SK-N-SH treated with all-trans-retinoic acid at 6 μM for 48 hours (cell line): ENCODE results near the gene FLAD1.
A peak's percentile ranks its signal among the peaks of the same experiment; 100 is the strongest.

Experiments
- ATAC-seq: fragments of 200-7000 bp; cut with Tn5 transposase; 3 replicates; pipeline ENCODE4 v1.9.1; 2020; ENCODE audit warnings: mild to moderate bottlenecking, moderate library complexity
- ARNTL ChIP-seq: fragments of 450-650 bp; formaldehyde crosslinking; IDR thresholded peaks from 2 replicates; pipeline ENCODE4 v1.5.0; 2020; ENCODE audit warnings: low read depth, mild to moderate bottlenecking, moderate library complexity, borderline replicate concordance
- BACH2 ChIP-seq: fragments of 250-450 bp; sonication (Bioruptor Pico); IDR thresholded peaks from 2 replicates; pipeline ENCODE4 v1.9.0; 2021; ENCODE audit warnings: mild to moderate bottlenecking, borderline replicate concordance
- CREB5 ChIP-seq: fragments of 250-450 bp; sonication (Bioruptor Pico); IDR thresholded peaks from 2 replicates; pipeline ENCODE4 v1.5.1; 2020; ENCODE audit warnings: low read depth, mild to moderate bottlenecking, moderate library complexity
- CSDC2 ChIP-seq: fragments of 250-450 bp; sonication (Bioruptor Pico); IDR thresholded peaks from 2 replicates; pipeline ENCODE4 v1.5.0; 2020; ENCODE audit warnings: mild to moderate bottlenecking, moderate library complexity
- CSRNP3 ChIP-seq: fragments of 250-450 bp; sonication (Bioruptor Pico); IDR thresholded peaks from 2 replicates; pipeline ENCODE4 v1.5.1; 2021; ENCODE audit warnings: mild to moderate bottlenecking, moderate library complexity
- ESRRG ChIP-seq: fragments of 250-450 bp; sonication (Bioruptor Pico); IDR thresholded peaks from 2 replicates; pipeline ENCODE4 v1.6.1; 2021; ENCODE audit warnings: mild to moderate bottlenecking
- GLIS3 ChIP-seq: fragments of 250-450 bp; sonication (Bioruptor Pico); IDR thresholded peaks from 2 replicates; pipeline ENCODE4 v1.5.0; 2020; ENCODE audit warnings: mild to moderate bottlenecking, moderate library complexity
- ISL1 ChIP-seq: fragments of 250-450 bp; sonication (Bioruptor Pico); IDR thresholded peaks from 2 replicates; pipeline ENCODE4 v2.1.2; 2022; ENCODE audit warnings: mild to moderate bottlenecking, moderate library complexity
- OSR1 ChIP-seq: fragments of 250-450 bp; sonication (Bioruptor Pico); IDR thresholded peaks from 2 replicates; pipeline ENCODE4 v1.8.0; 2022; ENCODE audit warnings: moderate library complexity, mild to moderate bottlenecking, inconsistent platforms
- PPARA ChIP-seq: fragments of 250-450 bp; sonication (Bioruptor Pico); IDR thresholded peaks from 2 replicates; pipeline ENCODE4 v1.5.0; 2020; ENCODE audit warnings: mild to moderate bottlenecking, borderline replicate concordance
- RARB ChIP-seq: fragments of 250-450 bp; sonication (Bioruptor Pico); IDR thresholded peaks from 2 replicates; pipeline ENCODE4 v1.8.0; 2021; ENCODE audit warnings: mild to moderate bottlenecking, moderate library complexity
- SNAI2 ChIP-seq: fragments of 250-450 bp; sonication (Bioruptor Pico); IDR thresholded peaks from 2 replicates; pipeline ENCODE4 v1.5.0; 2020; ENCODE audit warnings: mild to moderate bottlenecking, moderate library complexity
- TCF4 ChIP-seq: fragments of 250-450 bp; sonication (Bioruptor Pico); IDR thresholded peaks from 2 replicates; pipeline ENCODE4 v1.8.0; 2021; ENCODE audit warnings: mild to moderate bottlenecking, moderate library complexity, borderline replicate concordance
- TOX ChIP-seq: fragments of 250-450 bp; sonication (Bioruptor Pico); IDR thresholded peaks from 2 replicates; pipeline ENCODE4 v1.8.0; 2021; ENCODE audit warnings: mild to moderate bottlenecking, moderate library complexity, borderline replicate concordance
- TSHZ2 ChIP-seq: fragments of 250-450 bp; sonication (Bioruptor Pico); IDR thresholded peaks from 2 replicates; pipeline ENCODE4 v1.5.0; 2020; ENCODE audit warnings: mild to moderate bottlenecking, moderate library complexity
- ZC3H10 ChIP-seq: fragments of 250-450 bp; sonication (Bioruptor Pico); IDR thresholded peaks from 2 replicates; pipeline ENCODE4 v1.5.1; 2021; ENCODE audit warnings: mild to moderate bottlenecking, moderate library complexity
- ZFP3 ChIP-seq: fragments of 250-450 bp; sonication (Bioruptor Pico); IDR thresholded peaks from 2 replicates; pipeline ENCODE4 v1.5.0; 2020; ENCODE audit warnings: mild to moderate bottlenecking, moderate library complexity
- ZFP30 ChIP-seq: fragments of 450-650 bp; formaldehyde crosslinking; IDR thresholded peaks from 2 replicates; pipeline ENCODE4 v1.5.0; 2022; ENCODE audit warnings: mild to moderate bottlenecking, moderate library complexity
- ZNF565 ChIP-seq: fragments of 450-650 bp; formaldehyde crosslinking; conservative IDR thresholded peaks from 2 replicates; pipeline ENCODE4 v1.5.0; 2020; ENCODE audit warnings: low read depth, mild to moderate bottlenecking, moderate library complexity
- ZNF70 ChIP-seq: fragments of 450-650 bp; formaldehyde crosslinking; IDR thresholded peaks from 2 replicates; pipeline ENCODE4 v1.5.0; 2020; ENCODE audit warnings: mild to moderate bottlenecking, moderate library complexity
- ZNF8 ChIP-seq: fragments of 450-650 bp; formaldehyde crosslinking; IDR thresholded peaks from 2 replicates; pipeline ENCODE4 v1.5.0; 2020; ENCODE audit warnings: mild to moderate bottlenecking, moderate library complexity
- TF ChIP-seq, protein P1 (sequence below): fragments of 250-450 bp; sonication (Bioruptor Pico); IDR thresholded peaks from 2 replicates; pipeline ENCODE4 v1.8.0; 2020; ENCODE audit warnings: mild to moderate bottlenecking, moderate library complexity, borderline replicate concordance
- TF ChIP-seq, protein P2 (sequence below): fragments of 250-450 bp; sonication (Bioruptor Pico); IDR thresholded peaks from 2 replicates; pipeline ENCODE4 v1.8.0; 2021; ENCODE audit warnings: low read depth, mild to moderate bottlenecking, moderate library complexity, borderline replicate concordance

Gene FLAD1

DNA sequence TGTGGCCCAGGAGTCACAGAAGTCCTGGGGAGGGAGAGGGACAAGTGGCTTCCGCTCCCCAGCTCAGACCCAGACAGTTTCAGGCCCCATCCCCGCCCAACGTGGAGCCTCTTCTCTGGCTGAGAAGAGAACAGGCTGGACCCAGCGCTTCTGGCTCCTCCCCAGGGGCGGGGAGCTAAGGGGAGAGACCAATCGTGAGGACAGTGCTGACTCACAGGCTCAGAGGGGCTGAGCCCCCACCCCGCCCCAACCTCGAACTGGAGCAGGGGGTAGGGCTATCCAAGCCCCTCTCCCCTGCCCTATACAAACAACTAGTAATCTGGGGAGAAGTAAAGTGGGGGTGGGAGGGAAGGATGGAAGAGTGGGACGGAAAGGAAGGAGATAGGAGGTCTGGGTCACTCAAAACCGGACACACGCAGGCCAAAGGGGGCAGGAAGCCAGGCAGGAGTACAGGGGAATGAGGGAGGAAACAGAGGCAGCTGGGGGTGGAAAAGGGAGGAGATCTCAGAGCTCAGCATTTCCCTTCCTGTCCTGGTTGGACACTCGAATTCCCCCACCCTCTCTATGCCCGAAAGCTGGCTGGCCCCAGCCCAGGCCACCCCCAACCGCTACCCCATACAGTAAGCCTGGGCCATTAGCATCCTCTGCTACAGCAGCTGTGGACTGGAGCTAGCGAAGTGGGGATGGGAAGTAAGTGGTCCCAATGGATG is 12.4 kb upstream of the FLAD1 start, which contains the start of gene SHC1:
SHC1 (minus strand) TSS at position 117 of the 710 bp plus-strand sequence. CDS start 221 bp downstream, outside the sequence.
- peak; percentile 73 for ATAC-seq
- TF ChIP-seq ARNTL (CRISPR knock-in tag): no peak
- TF ChIP-seq, protein P1, sequence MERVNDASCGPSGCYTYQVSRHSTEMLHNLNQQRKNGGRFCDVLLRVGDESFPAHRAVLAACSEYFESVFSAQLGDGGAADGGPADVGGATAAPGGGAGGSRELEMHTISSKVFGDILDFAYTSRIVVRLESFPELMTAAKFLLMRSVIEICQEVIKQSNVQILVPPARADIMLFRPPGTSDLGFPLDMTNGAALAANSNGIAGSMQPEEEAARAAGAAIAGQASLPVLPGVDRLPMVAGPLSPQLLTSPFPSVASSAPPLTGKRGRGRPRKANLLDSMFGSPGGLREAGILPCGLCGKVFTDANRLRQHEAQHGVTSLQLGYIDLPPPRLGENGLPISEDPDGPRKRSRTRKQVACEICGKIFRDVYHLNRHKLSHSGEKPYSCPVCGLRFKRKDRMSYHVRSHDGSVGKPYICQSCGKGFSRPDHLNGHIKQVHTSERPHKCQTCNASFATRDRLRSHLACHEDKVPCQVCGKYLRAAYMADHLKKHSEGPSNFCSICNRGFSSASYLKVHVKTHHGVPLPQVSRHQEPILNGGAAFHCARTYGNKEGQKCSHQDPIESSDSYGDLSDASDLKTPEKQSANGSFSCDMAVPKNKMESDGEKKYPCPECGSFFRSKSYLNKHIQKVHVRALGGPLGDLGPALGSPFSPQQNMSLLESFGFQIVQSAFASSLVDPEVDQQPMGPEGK: peak; percentile 80

DNA sequence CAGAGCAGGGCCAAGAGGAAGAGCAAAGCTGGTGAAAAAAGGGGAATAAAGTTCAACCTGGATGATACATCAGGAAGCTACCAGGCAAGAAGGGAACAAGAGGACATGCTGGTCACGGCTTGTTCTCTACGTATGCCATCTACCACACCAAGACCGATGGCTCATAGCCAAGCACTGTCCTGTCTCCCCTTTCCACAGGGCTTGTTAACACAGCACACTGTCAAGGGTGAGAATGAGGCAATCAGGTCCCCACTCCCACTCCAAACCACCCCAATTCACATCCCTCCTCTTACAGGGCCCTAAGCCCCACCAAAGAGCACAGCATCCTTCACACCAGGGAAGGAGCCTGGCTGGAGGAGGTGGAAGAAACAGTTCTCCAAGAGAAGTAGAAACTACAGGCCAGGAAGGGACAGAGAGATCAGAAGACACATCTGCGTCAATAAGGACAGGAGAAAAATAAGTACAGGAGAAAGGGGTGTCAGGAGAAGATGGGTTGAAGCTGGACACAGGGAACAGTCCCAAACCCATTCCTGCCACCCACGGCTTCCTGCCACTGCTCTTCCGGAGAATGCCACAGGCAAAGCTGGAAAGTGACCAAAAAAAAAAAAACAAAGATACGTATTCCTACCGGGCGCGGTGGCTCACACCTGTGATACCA is 11.7 kb upstream of the FLAD1 start:
- TF ChIP-seq ARNTL (CRISPR knock-in tag) (no peak), CREB5 (CRISPR knock-in tag) (no peak), ESRRG (CRISPR knock-in tag) (no peak), ZNF8 (CRISPR knock-in tag) (no peak), SNAI2 (no peak), ZNF565 (CRISPR knock-in tag) (no peak), CSRNP3 (CRISPR knock-in tag) (no peak), TOX (CRISPR knock-in tag) (no peak), BACH2 (CRISPR knock-in tag) (no peak), RARB (no peak), GLIS3 (CRISPR knock-in tag) (no peak), OSR1 (CRISPR knock-in tag) (no peak), ZC3H10 (CRISPR knock-in tag) (no peak), PPARA (CRISPR knock-in tag) (no peak), CSDC2 (CRISPR knock-in tag) (no peak), ZNF70 (no peak), ZFP3 (CRISPR knock-in tag) (no peak)
- TF ChIP-seq, protein P1: no peak
- TF ChIP-seq, all 23 proteins: peak for 0

GRCh38 chr1:154972213-154972516 is 11.0 kb upstream of the FLAD1 start:
- ATAC-seq: no peak
- TF ChIP-seq CSRNP3 (CRISPR knock-in tag): no peak
- no peak for TF ChIP-seq TCF4 (CRISPR knock-in tag)
- TF ChIP-seq ISL1 (CRISPR knock-in tag): no peak
- TF ChIP-seq ARNTL (CRISPR knock-in tag): no peak
- no peak for TF ChIP-seq TSHZ2 (CRISPR knock-in tag)
- no peak for TF ChIP-seq ZC3H10 (CRISPR knock-in tag)
- TF ChIP-seq ZFP3 (CRISPR knock-in tag): no peak
- no peak for TF ChIP-seq BACH2 (CRISPR knock-in tag)
- TF ChIP-seq ZNF565 (CRISPR knock-in tag): no peak
- TF ChIP-seq RARB: no peak
- TF ChIP-seq ZFP30: no peak
- no peak for TF ChIP-seq GLIS3 (CRISPR knock-in tag)
- TF ChIP-seq OSR1 (CRISPR knock-in tag): no peak
- TF ChIP-seq, protein P2, sequence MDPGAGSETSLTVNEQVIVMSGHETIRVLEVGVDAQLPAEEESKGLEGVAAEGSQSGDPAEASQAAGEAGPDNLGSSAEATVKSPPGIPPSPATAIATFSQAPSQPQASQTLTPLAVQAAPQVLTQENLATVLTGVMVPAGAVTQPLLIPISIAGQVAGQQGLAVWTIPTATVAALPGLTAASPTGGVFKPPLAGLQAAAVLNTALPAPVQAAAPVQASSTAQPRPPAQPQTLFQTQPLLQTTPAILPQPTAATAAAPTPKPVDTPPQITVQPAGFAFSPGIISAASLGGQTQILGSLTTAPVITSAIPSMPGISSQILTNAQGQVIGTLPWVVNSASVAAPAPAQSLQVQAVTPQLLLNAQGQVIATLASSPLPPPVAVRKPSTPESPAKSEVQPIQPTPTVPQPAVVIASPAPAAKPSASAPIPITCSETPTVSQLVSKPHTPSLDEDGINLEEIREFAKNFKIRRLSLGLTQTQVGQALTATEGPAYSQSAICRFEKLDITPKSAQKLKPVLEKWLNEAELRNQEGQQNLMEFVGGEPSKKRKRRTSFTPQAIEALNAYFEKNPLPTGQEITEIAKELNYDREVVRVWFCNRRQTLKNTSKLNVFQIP: no peak
- TF ChIP-seq ZNF70: no peak
- TF ChIP-seq SNAI2: no peak

More for the DNA sequence above, 11.7 kb upstream of the FLAD1 start:
- ATAC-seq: no peak
